ENCODE results near the gene GOLGA2.
"Not testable (repeated sequence)": the region's sequence is repeated elsewhere in the genome, so short reads cannot be mapped to it uniquely, and the experiment has no call there.

The GOLGA2 gene

GRCh38 chr9:128242124-128242523, 33.7 kb downstream of the GOLGA2 start:
- no peak for TF ChIP-seq CTCF (IDR thresholded peaks at IDR 0.05; ENCODE audit: unreplicated experiment in 3 of 3)
- no peaks in the 10 kb centered on the region for H3K9me3 Mint-ChIP-seq
- peaks cover 33% of the 10 kb centered on the region for H3K36me3 Mint-ChIP-seq (ENCODE audit: low read depth)
- peaks cover 37% of the 10 kb centered on the region for H3K4me1 Mint-ChIP-seq
- peak overlapping the region; percentile 73 to 99 (median 99) for H3K27ac Mint-ChIP-seq
- no peaks in the 10 kb centered on the region for H3K27me3 Mint-ChIP-seq (ENCODE audit: low read depth)
- no peak overlapping the region for H3K4me3 Mint-ChIP-seq

GRCh38 chr9:128233817-128234406, 41.9 kb downstream of the GOLGA2 start:
- no peaks in the 10 kb centered on the region for H3K27me3 Mint-ChIP-seq (ENCODE audit: low read depth)
- no peak for TF ChIP-seq CTCF (IDR thresholded peaks at IDR 0.05; ENCODE audit: unreplicated experiment in 3 of 3)
- H3K36me3 Mint-ChIP-seq (ENCODE audit: low read depth), result peaks cover 21% of the 10 kb centered on the region

GRCh38 chr9:128232528-128233428, 43.0 kb downstream of the GOLGA2 start:
- H3K27ac Mint-ChIP-seq, result no peak overlapping the region
- no peaks in the 10 kb centered on the region for H3K27me3 Mint-ChIP-seq (ENCODE audit: low read depth)
- no peaks in the 10 kb centered on the region for H3K4me1 Mint-ChIP-seq
- peaks cover 21% of the 10 kb centered on the region for H3K36me3 Mint-ChIP-seq (ENCODE audit: low read depth)
- H3K4me3 Mint-ChIP-seq, result no peak overlapping the region
- no peak for TF ChIP-seq CTCF (IDR thresholded peaks at IDR 0.05; ENCODE audit: unreplicated experiment in 3 of 3)
- no peaks in the 10 kb centered on the region for H3K9me3 Mint-ChIP-seq

More at GRCh38 chr9:128233817-128234406, 41.9 kb downstream of the GOLGA2 start:
- H3K4me3 Mint-ChIP-seq, result no peak overlapping the region
- no peak overlapping the region for H3K27ac Mint-ChIP-seq
- no peaks in the 10 kb centered on the region for H3K9me3 Mint-ChIP-seq
- no peaks in the 10 kb centered on the region for H3K4me1 Mint-ChIP-seq

- Mint-ChIP-seq H3K9me3 (no peaks in the 10 kb centered on the region), H3K27me3 (ENCODE audit: low read depth) (no peaks in the 10 kb centered on the region), H3K27ac (no peak overlapping the region), H3K4me3 (no peak overlapping the region), H3K36me3 (ENCODE audit: low read depth) (peaks cover 18% of the 10 kb centered on the region), H3K4me1 (no peaks in the 10 kb centered on the region)
- TF ChIP-seq CTCF (IDR thresholded peaks at IDR 0.05; ENCODE audit: unreplicated experiment in 3 of 3), result no peak
These were observed 43.9 kb downstream of the GOLGA2 start for GRCh38 chr9:128231638-128232527.

- H3K4me1 Mint-ChIP-seq; H3K27ac Mint-ChIP-seq; H3K9me3 Mint-ChIP-seq; H3K27me3 Mint-ChIP-seq (ENCODE audit: low read depth); H3K4me3 Mint-ChIP-seq: not testable (repeated sequence)
- peaks cover 15% of the 10 kb centered on the region for H3K36me3 Mint-ChIP-seq (ENCODE audit: low read depth)
These were observed 44.9 kb downstream of the GOLGA2 start for GRCh38 chr9:128230897-128231296.

GRCh38 chr9:128226412-128226801, 49.4 kb downstream of the GOLGA2 start:
- H3K9me3 Mint-ChIP-seq, result no peaks in the 10 kb centered on the region
- H3K27me3 Mint-ChIP-seq (ENCODE audit: low read depth), result no peaks in the 10 kb centered on the region
- H3K27ac Mint-ChIP-seq, result no peak overlapping the region
- peaks cover 39% of the 10 kb centered on the region for H3K36me3 Mint-ChIP-seq (ENCODE audit: low read depth)
- H3K4me3 Mint-ChIP-seq, result no peak overlapping the region
- no peaks in the 10 kb centered on the region for H3K4me1 Mint-ChIP-seq
- TF ChIP-seq CTCF (IDR thresholded peaks at IDR 0.05; ENCODE audit: unreplicated experiment in 3 of 3), result no peak
